GM19035 (cell line): ENCODE data around the gene IL36RN.

Experiments used
- ATAC-seq: cut with Tn5 transposase; IDR thresholded peaks from one replicate; pipeline ENCODE4 v1.9.1; 2021; ENCODE audit not compliant: unreplicated experiment

Gene IL36RN

GRCh38 chr2:113046465-113046864, 12.5 kb upstream of the IL36RN start:
- no peak for ATAC-seq

- ATAC-seq, result no peak
Measured at GRCh38 chr2:113050921-113051895, 7.8 kb upstream of the IL36RN start.

GRCh38 chr2:113052396-113052917, 6.5 kb upstream of the IL36RN start, which contains the start of gene IL36B:
Gene IL36B, minus strand, starts transcription at chr2:113052867.
- no peak for ATAC-seq

- ATAC-seq, result no peak
Measured at GRCh38 chr2:113053666-113054065, 5.3 kb upstream of the IL36RN start.

GRCh38 chr2:113054066-113054465, 4.9 kb upstream of the IL36RN start:
- no peak for ATAC-seq

GRCh38 chr2:113056521-113056920, 2.5 kb upstream of the IL36RN start:
- ATAC-seq, result no peak

GRCh38 chr2:113057117-113057516, 1.9 kb upstream of the IL36RN start:
- no peak for ATAC-seq

- ATAC-seq, result no peak
Measured at GRCh38 chr2:113058411-113058994, 495 bp upstream of the IL36RN start.

- no peak for ATAC-seq
Measured at GRCh38 chr2:113060396-113060795, 1.4 kb downstream of the IL36RN start.

GRCh38 chr2:113060796-113061195, 1.8 kb downstream of the IL36RN start:
- ATAC-seq, result no peak

GRCh38 chr2:113061241-113061640, 2.2 kb downstream of the IL36RN start:
- no peak for ATAC-seq

- ATAC-seq, result no peak
Measured at GRCh38 chr2:113061896-113062770, 3.1 kb downstream of the IL36RN start.

- ATAC-seq, result no peak
Measured at GRCh38 chr2:113064281-113064680, 5.3 kb downstream of the IL36RN start.

- ATAC-seq, result no peak
Measured at GRCh38 chr2:113064898-113065297, 5.9 kb downstream of the IL36RN start.

GRCh38 chr2:113067681-113068080, 8.7 kb downstream of the IL36RN start, which contains the start of gene IL1F10:
Gene IL1F10, plus strand, starts transcription at chr2:113067970. Its CDS starts 4,769 bp downstream, at chr2:113072739.
- no peak for ATAC-seq

GRCh38 chr2:113068249-113068648, 9.3 kb downstream of the IL36RN start:
- ATAC-seq, result no peak

GRCh38 chr2:113068706-113069485, 9.9 kb downstream of the IL36RN start:
- ATAC-seq, result no peak

- no peak for ATAC-seq
Measured at GRCh38 chr2:113069676-113070605, 10.9 kb downstream of the IL36RN start.

- no peak for ATAC-seq
Measured at GRCh38 chr2:113070606-113070975, 11.6 kb downstream of the IL36RN start.
